Esophagus squamous epithelium (tissue), 5 donors: ENCODE data around the gene SLC7A8. TPM values are rescaled to one million over a fixed set of nuclear protein-coding genes. Genes with fewer than 3 reads are reported as not detected.
A peak's percentile ranks its signal among the peaks of the same experiment; 100 is the strongest.

Experiments
- DNase-seq: peaks from one replicate; lab custom pipeline; 2025; lab: John Stamatoyannopoulos, UW
- H3K27ac ChIP-seq, 4 donors: fragments of 200-600 bp; sonication (generic); one replicate each; pipeline ENCODE4 v1.5.1; 2016 to 2019; ENCODE audit warnings: mild to moderate bottlenecking in 1 of 4
- H3K27me3 ChIP-seq, 4 donors: fragments of 200-600 bp; sonication (generic); 1 replicate in 3 of 4; 2 replicates in 1 of 4; pipeline versions ENCODE4 v1.5.1 to v1.6.0; 2017 to 2021; ENCODE audit warnings: antibody characterized with exemption in 1 of 4
- H3K36me3 ChIP-seq, 3 donors: fragments of 200-600 bp; sonication (generic); one replicate each; pipeline ENCODE4 v1.5.1; 2016 to 2019
- H3K4me1 ChIP-seq, 3 donors: fragments of 200-600 bp; sonication (generic); one replicate each; pipeline ENCODE4 v1.5.1; 2017 to 2019
- H3K4me3 ChIP-seq, 4 donors: fragments of 200-600 bp; sonication (generic); 1 replicate in 3 of 4; 2 replicates in 1 of 4; pipeline ENCODE4 v1.5.1; 2016 to 2019; ENCODE audit warnings: mild to moderate bottlenecking in 2 of 4, moderate library complexity in 1 of 4
- H3K9me3 ChIP-seq, 3 donors: fragments of 200-600 bp; sonication (generic); one replicate each; pipeline ENCODE4 v1.5.1; 2016 to 2019
- CTCF ChIP-seq, 6 experiments: fragments of 450-650 bp in 4 of 6; fragments of 200-600 bp in 2 of 6; sonication (generic) in 2 of 6; IDR thresholded peaks; one replicate each; pipeline ENCODE4 v1.5.1; 2016 to 2019; ENCODE audit warnings: antibody characterized with exemption in 6 of 6, mild to moderate bottlenecking in 4 of 6, moderate library complexity in 4 of 6
- POLR2A ChIP-seq, 4 donors: fragments of 450-650 bp; IDR thresholded peaks; one replicate each; pipeline ENCODE4 v1.6.1; 2017; ENCODE audit warnings: antibody characterized with exemption in 4 of 4, mild to moderate bottlenecking in 4 of 4, moderate library complexity in 3 of 4
- WGBS, 2 donors: methylation state at CpG; one replicate each; pipeline ENCODE4 v1.1.5; 2018; 5-methylcytosine and 5-hydroxymethylcytosine counted together
- intact Hi-C: fragments of 100-400 bp; cut with DNase I; formaldehyde crosslinking; loops from one replicate; pipeline ENCODE4 v1.15.0; 2022
- total RNA-seq, 4 donors: library from RNA; depleted of rRNA; stranded (reverse); fragments of >200 nt; gene quantifications; one replicate each; pipeline ENCODE4 v1.1.0, GENCODE V29; 2016
- donor health status: DM: yes; HTN: yes; CAD: no.

SLC7A8 gene
- total RNA-seq, 4 donors from 2014 or later: 22.2 to 58.0 (median 39.8) TPM

GRCh38 chr14:23146351-23146910 is 37.0 kb downstream of the SLC7A8 start:
- H3K27me3 ChIP-seq: no peaks in the 10 kb centered on the region
- H3K4me3 ChIP-seq: no peak overlapping the region
- TF ChIP-seq CTCF (IDR thresholded peaks at IDR 0.05) (no peak), POLR2A (IDR thresholded peaks at IDR 0.05) (no peak)
- peaks cover 0 to 7% (median 0%) of the 10 kb centered on the region in 3 donors for H3K36me3 ChIP-seq
- no peaks in the 10 kb centered on the region for H3K9me3 ChIP-seq
- intact Hi-C loops: no loop called here
- H3K4me1 ChIP-seq: peaks cover 18 to 97% (median 46%) of the 10 kb centered on the region in 3 donors
- peak overlapping the region; percentile 58 to 98 (median 94) for H3K27ac ChIP-seq
- WGBS, 2 donors: 100% methylated on average over 1 of the region's 2 CpGs; no CpG with 5 or more reads in 1 of the 2 donors
- DNase-seq: no peak

GRCh38 chr14:23145794-23146350 is 37.6 kb downstream of the SLC7A8 start:
- intact Hi-C loops: no loop called here
- no peaks in the 10 kb centered on the region for H3K9me3 ChIP-seq
- H3K27me3 ChIP-seq: no peaks in the 10 kb centered on the region
- DNase-seq: no peak
- peaks cover 18 to 91% (median 44%) of the 10 kb centered on the region in 3 donors for H3K4me1 ChIP-seq
- TF ChIP-seq POLR2A (IDR thresholded peaks at IDR 0.05) (no peak), CTCF (IDR thresholded peaks at IDR 0.05) (no peak)
- H3K27ac ChIP-seq: peak overlapping the region; percentile 58 to 98 (median 94)
- peaks cover 0 to 5% (median 0%) of the 10 kb centered on the region in 3 donors for H3K36me3 ChIP-seq
- 39 to 51% methylated on average over 4 of the region's 4 CpGs for WGBS, 2 donors
- H3K4me3 ChIP-seq: no peak overlapping the region

- Histone ChIP-seq H3K9me3 (no peaks in the 10 kb centered on the region), H3K4me1 (peaks cover 15 to 73% (median 31%) of the 10 kb centered on the region in 3 donors), H3K36me3 (peaks cover 0 to 23% (median 12%) of the 10 kb centered on the region in 3 donors), H3K27me3 (no peaks in the 10 kb centered on the region), H3K4me3 (no peak overlapping the region), H3K27ac (peak overlapping the region in 2 of 4 donors; percentile 98)
- DNase-seq: no peak
- WGBS, 2 donors: 63 to 78% methylated on average over 1 of the region's 1 CpG
- intact Hi-C loops: no loop called here
- no peak for TF ChIP-seq POLR2A (IDR thresholded peaks at IDR 0.05)
Observed at GRCh38 chr14:23143911-23144310, 39.5 kb downstream of the SLC7A8 start.

GRCh38 chr14:23142826-23143225 is 40.6 kb downstream of the SLC7A8 start:
- intact Hi-C loops: no loop called here
- H3K36me3 ChIP-seq: peaks cover 0 to 32% (median 15%) of the 10 kb centered on the region in 3 donors
- peak overlapping the region; percentile 33 to 98 (median 83) for H3K27ac ChIP-seq
- no peak for DNase-seq
- no peaks in the 10 kb centered on the region for H3K27me3 ChIP-seq
- 66 to 70% methylated on average over 4 of the region's 4 CpGs for WGBS, 2 donors
- no peak overlapping the region for H3K4me3 ChIP-seq
- TF ChIP-seq CTCF (IDR thresholded peaks at IDR 0.05): no peak
- no peak for TF ChIP-seq POLR2A (IDR thresholded peaks at IDR 0.05)
- H3K4me1 ChIP-seq: peaks cover 18 to 73% (median 31%) of the 10 kb centered on the region in 3 donors
- H3K9me3 ChIP-seq: no peaks in the 10 kb centered on the region

- Histone ChIP-seq H3K27ac (peak overlapping the region in 3 of 4 donors; percentile 68 to 98 (median 98)), H3K36me3 (peaks cover 5 to 40% (median 15%) of the 10 kb centered on the region in 3 donors), H3K9me3 (no peaks in the 10 kb centered on the region), H3K4me3 (no peak overlapping the region), H3K27me3 (no peaks in the 10 kb centered on the region), H3K4me1 (peaks cover 23 to 73% (median 35%) of the 10 kb centered on the region in 3 donors)
- 31 to 53% methylated on average over 6 to 7 of the region's 7 CpGs for WGBS, 2 donors
- intact Hi-C loops: no loop called here
- DNase-seq: no peak
- TF ChIP-seq POLR2A (IDR thresholded peaks at IDR 0.05) (no peak), CTCF (IDR thresholded peaks at IDR 0.05) (no peak)
Observed at GRCh38 chr14:23141706-23142444, 41.6 kb downstream of the SLC7A8 start.
